PC-9 (cell line): Measurements from ENCODE around the gene DLGAP1. TPM values are rescaled to one million over a fixed set of nuclear protein-coding genes. Genes with fewer than 3 reads are reported as not detected.

ENCODE experiments used
- BruUV-seq: library from RNA; stranded (reverse); fragments of 400-500 nt; replicated peaks from 2 replicates; lab custom pipeline; 2021; lab: Mats Ljungman, UMichigan
- CTCF ChIA-PET: fragments of 300-600 bp; sonication (Branson Sonifier 250); formaldehyde crosslinking; loops from one replicate; lab custom pipeline; 2022; ENCODE audit warnings: antibody characterized with exemption; lab: Charles Lee
- POLR2A ChIA-PET: fragments of 300-600 bp; sonication (Branson Sonifier 250); formaldehyde crosslinking; loops from one replicate; lab custom pipeline; 2022; ENCODE audit warnings: antibody characterized with exemption; ENCODE audit not compliant: unreplicated experiment; lab: Charles Lee
- DNase-seq, 2 experiments: peaks; one replicate each; pipeline versions ENCODE4 v3.0.0 to v3.0.0-alpha.2; 2015 to 2022; ENCODE audit warnings: mixed read lengths in 1 of 2
- H2AFZ ChIP-seq: fragments of 200-600 bp; sonication (generic); 2 replicates; pipeline ENCODE4 v1.8.1; 2017; ENCODE audit warnings: antibody characterized with exemption
- H3F3A ChIP-seq: fragments of 200-600 bp; sonication (generic); 2 replicates; pipeline ENCODE4 v1.8.1; 2017; ENCODE audit warnings: antibody characterized with exemption, mild to moderate bottlenecking, low read depth; ENCODE audit not compliant: insufficient read depth
- H3K27ac ChIP-seq: fragments of 200-600 bp; sonication (generic); 2 replicates; pipeline ENCODE4 v1.6.1; 2016; ENCODE audit warnings: mixed run types
- H3K27me3 ChIP-seq: fragments of 200-600 bp; sonication (generic); 2 replicates; pipeline ENCODE4 v1.6.1; 2016; ENCODE audit warnings: low read depth, mixed run types; ENCODE audit not compliant: insufficient read depth
- H3K36me3 ChIP-seq: fragments of 200-600 bp; sonication (generic); 2 replicates; pipeline ENCODE4 v1.6.1; 2016; ENCODE audit warnings: low read depth, mixed run types
- H3K4me1 ChIP-seq: fragments of 200-600 bp; sonication (generic); replicated peaks from 2 replicates; pipeline ENCODE4 v1.6.1; 2016; ENCODE audit warnings: mixed run types; ENCODE audit not compliant: insufficient read depth
- H3K4me2 ChIP-seq: fragments of 200-600 bp; sonication (generic); 2 replicates; pipeline ENCODE4 v1.6.1; 2017; ENCODE audit warnings: mixed run types
- H3K4me3 ChIP-seq: fragments of 200-600 bp; sonication (generic); 2 replicates; pipeline ENCODE4 v1.6.1; 2016; ENCODE audit warnings: mixed run types
- H3K79me2 ChIP-seq: fragments of 200-600 bp; sonication (generic); 2 replicates; pipeline ENCODE4 v1.6.1; 2017; ENCODE audit warnings: low read depth, mixed run types
- H3K9me2 ChIP-seq: fragments of 200-600 bp; sonication (generic); 2 replicates; pipeline ENCODE4 v1.8.1; 2017; ENCODE audit warnings: mild to moderate bottlenecking; ENCODE audit not compliant: insufficient read depth
- H3K9me3 ChIP-seq: fragments of 200-600 bp; sonication (generic); 2 replicates; pipeline ENCODE4 v1.8.1; 2016; ENCODE audit warnings: low read depth; ENCODE audit not compliant: insufficient read depth
- H4K20me1 ChIP-seq: fragments of 200-600 bp; sonication (generic); 2 replicates; pipeline ENCODE4 v1.8.1; 2017; ENCODE audit not compliant: insufficient read depth
- CTCF ChIP-seq: fragments of 200-600 bp; sonication (generic); conservative IDR thresholded peaks from 2 replicates; pipeline ENCODE4 v1.6.1; 2017; ENCODE audit warnings: mixed run types, antibody characterized with exemption, mild to moderate bottlenecking, moderate library complexity
- EZH2 ChIP-seq: fragments of 200-600 bp; sonication (generic); IDR thresholded peaks from 2 replicates; pipeline ENCODE4 v1.8.0; 2017; ENCODE audit warnings: antibody characterized with exemption, low read depth
- intact Hi-C: fragments of 100-400 bp; cut with micrococcal nuclease; formaldehyde crosslinking; loops from one replicate; pipeline ENCODE4 v1.10.0; 2022; ENCODE audit not compliant: unreplicated experiment
- total RNA-seq: library from RNA; stranded (reverse); gene quantifications from 2 replicates; pipeline ENCODE4 v1.2.3, GENCODE V29; 2021

Gene DLGAP1
- total RNA-seq, 1 experiment from 2014 or later = not detected

GRCh38 chr18:3623769-3624545 lies 831.1 kb downstream of the DLGAP1 start:
- ChIA-PET CTCF (interaction anchor here (0.6 to 1.8 kb wide), 5 partner anchors 14 to 245 kb away, joined by 3 to 13 read pairs (median 8); no protein-coding TSS in a partner anchor), POLR2A (interaction anchor here (0.6 to 3.0 kb wide), 19 partner anchors 18 to 376 kb away, joined by 3 to 63 read pairs (median 4); partner anchors contain the start of gene MYL12A)
- no TSS peak for BruUV-seq
- no peaks in the 10 kb centered on the region for H3K9me3 ChIP-seq
- no peaks in the 10 kb centered on the region for H3K9me2 ChIP-seq
- intact Hi-C loops = loop anchor here (1.0 to 10.0 kb wide), 9 partner anchors 15 to 343 kb away; no protein-coding TSS in a partner anchor
- H3K79me2 ChIP-seq = 0 out of 2 replicates have a peak, but pooled peaks cover 7% of the 10 kb centered on the region
- peak overlapping the region; percentile 58 for H3K4me3 ChIP-seq
- peaks cover 53% of the 10 kb centered on the region for H3F3A ChIP-seq
- peak; percentile 94 to 98 for DNase-seq
- peak overlapping the region; percentile 93 for H3K4me2 ChIP-seq
- no peaks in the 10 kb centered on the region for H3K36me3 ChIP-seq
- H3K27ac ChIP-seq = peak overlapping the region; percentile 100
- H4K20me1 ChIP-seq = no peaks in the 10 kb centered on the region
- no peak overlapping the region for H2AFZ ChIP-seq
- no peak for TF ChIP-seq EZH2
- TF ChIP-seq CTCF = no peak
- H3K27me3 ChIP-seq = no peaks in the 10 kb centered on the region
- peaks cover 62% of the 10 kb centered on the region for H3K4me1 ChIP-seq

GRCh38 chr18:3620146-3621119 lies 834.7 kb downstream of the DLGAP1 start:
- Histone ChIP-seq H3K27ac (peak overlapping the region; percentile 100), H4K20me1 (no peaks in the 10 kb centered on the region), H3K4me2 (no peak overlapping the region), H3K27me3 (no peaks in the 10 kb centered on the region), H3K36me3 (no peaks in the 10 kb centered on the region), H3F3A (peaks cover 45% of the 10 kb centered on the region), H3K4me1 (peaks cover 43% of the 10 kb centered on the region), H3K9me3 (no peaks in the 10 kb centered on the region), H2AFZ (no peak overlapping the region), H3K4me3 (no peak overlapping the region), H3K79me2 (no peaks in the 10 kb centered on the region), H3K9me2 (no peaks in the 10 kb centered on the region)
- POLR2A ChIA-PET = interaction anchor here (0.6 to 0.7 kb wide), 2 partner anchors 28 to 208 kb away, joined by 3 to 36 read pairs; no protein-coding TSS in a partner anchor
- DNase-seq = no peak
- TF ChIP-seq CTCF (no peak), EZH2 (no peak)
- CTCF ChIA-PET = no interaction called here
- intact Hi-C loops = loop anchor here (10.0 kb wide), 1 partner anchor 174 kb away; no protein-coding TSS in a partner anchor
- no TSS peak for BruUV-seq

DNA sequence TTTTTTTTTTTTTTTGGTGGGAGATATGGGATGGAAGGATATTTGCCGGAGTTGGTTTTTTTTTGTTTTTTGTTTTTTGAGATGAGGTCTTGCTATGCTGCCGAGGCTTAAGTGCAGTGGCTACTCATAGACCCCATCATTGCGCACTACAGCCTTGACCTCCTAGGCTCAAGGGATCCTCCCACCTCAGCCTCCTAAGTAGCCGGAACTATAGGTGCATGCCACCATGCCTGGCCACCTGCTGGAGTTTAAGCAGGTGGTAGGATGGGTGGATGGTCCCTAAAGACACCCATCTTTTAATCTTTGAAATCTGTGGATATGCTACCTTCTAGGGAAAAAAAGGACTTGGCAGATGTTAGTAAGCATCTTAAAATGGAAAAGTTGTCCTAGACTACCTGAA lies 835.4 kb downstream of the DLGAP1 start:
- intact Hi-C loops = loop anchor here (10.0 kb wide), 1 partner anchor 175 kb away; no protein-coding TSS in a partner anchor
- CTCF ChIA-PET = no interaction called here
- Histone ChIP-seq H3K79me2 (no peaks in the 10 kb centered on the region), H3K36me3 (no peaks in the 10 kb centered on the region), H3K4me1 (peaks cover 42% of the 10 kb centered on the region), H2AFZ (no peak overlapping the region), H3K27me3 (no peaks in the 10 kb centered on the region), H4K20me1 (no peaks in the 10 kb centered on the region), H3K9me3 (no peaks in the 10 kb centered on the region), H3F3A (peaks cover 42% of the 10 kb centered on the region), H3K4me2 (no peak overlapping the region), H3K27ac (no peak overlapping the region), H3K4me3 (no peak overlapping the region), H3K9me2 (no peaks in the 10 kb centered on the region)
- POLR2A ChIA-PET = no interaction called here
- BruUV-seq = no TSS peak
- no peak for DNase-seq
- TF ChIP-seq EZH2 = no peak
- TF ChIP-seq CTCF = no peak
